ENCODE results near the gene CHMP1A.
A peak's percentile ranks its signal among the peaks of the same experiment; 100 is the strongest.

CHMP1A gene

GRCh38 chr16:89660146-89660545 is 2.6 kb upstream of the CHMP1A start:
- H3K4me1 ChIP-seq (ENCODE audit: control insufficient read depth in 1 of 2, insufficient read depth in 2 of 2, low read length in 2 of 2): peaks cover 19 to 22% of the 10 kb centered on the region in 2 donors
- H3K9ac ChIP-seq (ENCODE audit: low read depth in 1 of 2, low read length in 2 of 2): no peak overlapping the region

GRCh38 chr16:89658221-89658879 is 842 bp upstream of the CHMP1A start:
- peak overlapping the region; percentile 89 to 94 for H3K9ac ChIP-seq (ENCODE audit: low read depth in 1 of 2, low read length in 2 of 2)

More at GRCh38 chr16:89660146-89660545, 2.6 kb upstream of the CHMP1A start:
- Histone ChIP-seq H3K9me3 (ENCODE audit: control insufficient read depth in 1 of 2, low read length in 2 of 2) (no peaks in the 10 kb centered on the region), H3K4me3 (ENCODE audit: low read depth in 1 of 2, low read length in 2 of 2) (no peak overlapping the region), H3K36me3 (ENCODE audit: control insufficient read depth in 1 of 2, insufficient read depth in 2 of 2, low read length in 2 of 2) (peaks cover 4 to 19% of the 10 kb centered on the region in 2 donors), H3K27ac (ENCODE audit: low read depth, low read length) (no peak overlapping the region), H3K27me3 (ENCODE audit: control insufficient read depth in 1 of 2, insufficient read depth in 2 of 2, low read length in 2 of 2) (no peaks in the 10 kb centered on the region)

GRCh38 chr16:89656435-89657121 is 930 bp downstream of the CHMP1A start:
- H3K9ac ChIP-seq (ENCODE audit: low read depth in 1 of 2, low read length in 2 of 2): peak overlapping the region; percentile 94 to 95
- H3K4me3 ChIP-seq (ENCODE audit: low read depth in 1 of 2, low read length in 2 of 2): peak overlapping the region; percentile 80 to 91
- peaks cover 9 to 25% of the 10 kb centered on the region in 2 donors for H3K36me3 ChIP-seq (ENCODE audit: control insufficient read depth in 1 of 2, insufficient read depth in 2 of 2, low read length in 2 of 2)
- H3K27me3 ChIP-seq (ENCODE audit: control insufficient read depth in 1 of 2, insufficient read depth in 2 of 2, low read length in 2 of 2): no peaks in the 10 kb centered on the region
- no peak overlapping the region for H3K27ac ChIP-seq (ENCODE audit: low read depth, low read length)
- no peaks in the 10 kb centered on the region for H3K9me3 ChIP-seq (ENCODE audit: control insufficient read depth in 1 of 2, low read length in 2 of 2)
- H3K4me1 ChIP-seq (ENCODE audit: control insufficient read depth in 1 of 2, insufficient read depth in 2 of 2, low read length in 2 of 2): peaks cover 23 to 25% of the 10 kb centered on the region in 2 donors

More at GRCh38 chr16:89658221-89658879, 842 bp upstream of the CHMP1A start:
- Histone ChIP-seq H3K4me3 (ENCODE audit: low read depth in 1 of 2, low read length in 2 of 2) (peak overlapping the region; percentile 80 to 91), H3K4me1 (ENCODE audit: control insufficient read depth in 1 of 2, insufficient read depth in 2 of 2, low read length in 2 of 2) (peaks cover 23 to 25% of the 10 kb centered on the region in 2 donors), H3K36me3 (ENCODE audit: control insufficient read depth in 1 of 2, insufficient read depth in 2 of 2, low read length in 2 of 2) (peaks cover 4 to 19% of the 10 kb centered on the region in 2 donors), H3K27me3 (ENCODE audit: control insufficient read depth in 1 of 2, insufficient read depth in 2 of 2, low read length in 2 of 2) (no peaks in the 10 kb centered on the region), H3K9me3 (ENCODE audit: control insufficient read depth in 1 of 2, low read length in 2 of 2) (no peaks in the 10 kb centered on the region), H3K27ac (ENCODE audit: low read depth, low read length) (no peak overlapping the region)

- no peak overlapping the region for H3K4me3 ChIP-seq (ENCODE audit: low read depth in 1 of 2, low read length in 2 of 2)
- peaks cover 23 to 25% of the 10 kb centered on the region in 2 donors for H3K4me1 ChIP-seq (ENCODE audit: control insufficient read depth in 1 of 2, insufficient read depth in 2 of 2, low read length in 2 of 2)
- H3K27me3 ChIP-seq (ENCODE audit: control insufficient read depth in 1 of 2, insufficient read depth in 2 of 2, low read length in 2 of 2): no peaks in the 10 kb centered on the region
- no peak overlapping the region for H3K27ac ChIP-seq (ENCODE audit: low read depth, low read length)
- H3K9ac ChIP-seq (ENCODE audit: low read depth in 1 of 2, low read length in 2 of 2): no peak overlapping the region
- H3K9me3 ChIP-seq (ENCODE audit: control insufficient read depth in 1 of 2, low read length in 2 of 2): no peaks in the 10 kb centered on the region
- H3K36me3 ChIP-seq (ENCODE audit: control insufficient read depth in 1 of 2, insufficient read depth in 2 of 2, low read length in 2 of 2): peaks cover 10 to 22% of the 10 kb centered on the region in 2 donors
Measured at GRCh38 chr16:89655062-89655643, 2.4 kb downstream of the CHMP1A start.

GRCh38 chr16:89653656-89654295 is 3.7 kb downstream of the CHMP1A start:
- Histone ChIP-seq H3K9ac (ENCODE audit: low read depth in 1 of 2, low read length in 2 of 2) (no peak overlapping the region), H3K4me3 (ENCODE audit: low read depth in 1 of 2, low read length in 2 of 2) (no peak overlapping the region), H3K36me3 (ENCODE audit: control insufficient read depth in 1 of 2, insufficient read depth in 2 of 2, low read length in 2 of 2) (peaks cover 10 to 27% of the 10 kb centered on the region in 2 donors), H3K9me3 (ENCODE audit: control insufficient read depth in 1 of 2, low read length in 2 of 2) (no peaks in the 10 kb centered on the region), H3K27me3 (ENCODE audit: control insufficient read depth in 1 of 2, insufficient read depth in 2 of 2, low read length in 2 of 2) (no peaks in the 10 kb centered on the region), H3K27ac (ENCODE audit: low read depth, low read length) (no peak overlapping the region), H3K4me1 (ENCODE audit: control insufficient read depth in 1 of 2, insufficient read depth in 2 of 2, low read length in 2 of 2) (peaks cover 18 to 21% of the 10 kb centered on the region in 2 donors)

- H3K27me3 ChIP-seq (ENCODE audit: control insufficient read depth in 1 of 2, insufficient read depth in 2 of 2, low read length in 2 of 2): no peaks in the 10 kb centered on the region
- H3K4me1 ChIP-seq (ENCODE audit: control insufficient read depth in 1 of 2, insufficient read depth in 2 of 2, low read length in 2 of 2): peaks cover 10 to 11% of the 10 kb centered on the region in 2 donors
- H3K4me3 ChIP-seq (ENCODE audit: low read depth in 1 of 2, low read length in 2 of 2): no peak overlapping the region
- no peak overlapping the region for H3K27ac ChIP-seq (ENCODE audit: low read depth, low read length)
- H3K36me3 ChIP-seq (ENCODE audit: control insufficient read depth in 1 of 2, insufficient read depth in 2 of 2, low read length in 2 of 2): peaks cover 16 to 36% of the 10 kb centered on the region in 2 donors
- no peaks in the 10 kb centered on the region for H3K9me3 ChIP-seq (ENCODE audit: control insufficient read depth in 1 of 2, low read length in 2 of 2)
- no peak overlapping the region for H3K9ac ChIP-seq (ENCODE audit: low read depth in 1 of 2, low read length in 2 of 2)
Measured at GRCh38 chr16:89651584-89651983, 5.9 kb downstream of the CHMP1A start.

GRCh38 chr16:89646906-89647305 is 10.6 kb downstream of the CHMP1A start:
- Histone ChIP-seq H3K9me3 (ENCODE audit: control insufficient read depth in 1 of 2, low read length in 2 of 2) (no peaks in the 10 kb centered on the region), H3K36me3 (ENCODE audit: control insufficient read depth in 1 of 2, insufficient read depth in 2 of 2, low read length in 2 of 2) (peaks cover 28 to 48% of the 10 kb centered on the region in 2 donors), H3K27me3 (ENCODE audit: control insufficient read depth in 1 of 2, insufficient read depth in 2 of 2, low read length in 2 of 2) (no peaks in the 10 kb centered on the region), H3K9ac (ENCODE audit: low read depth in 1 of 2, low read length in 2 of 2) (no peak overlapping the region), H3K4me1 (ENCODE audit: control insufficient read depth in 1 of 2, insufficient read depth in 2 of 2, low read length in 2 of 2) (no peaks in the 10 kb centered on the region), H3K4me3 (ENCODE audit: low read depth in 1 of 2, low read length in 2 of 2) (no peak overlapping the region), H3K27ac (ENCODE audit: low read depth, low read length) (no peak overlapping the region)

- Histone ChIP-seq H3K27ac (ENCODE audit: low read depth, low read length) (no peak overlapping the region), H3K36me3 (ENCODE audit: control insufficient read depth in 1 of 2, insufficient read depth in 2 of 2, low read length in 2 of 2) (peaks cover 23 to 42% of the 10 kb centered on the region in 2 donors), H3K9me3 (ENCODE audit: control insufficient read depth in 1 of 2, low read length in 2 of 2) (no peaks in the 10 kb centered on the region), H3K9ac (ENCODE audit: low read depth in 1 of 2, low read length in 2 of 2) (no peak overlapping the region), H3K4me3 (ENCODE audit: low read depth in 1 of 2, low read length in 2 of 2) (no peak overlapping the region), H3K4me1 (ENCODE audit: control insufficient read depth in 1 of 2, insufficient read depth in 2 of 2, low read length in 2 of 2) (peaks cover 0 to 4% of the 10 kb centered on the region in 2 donors), H3K27me3 (ENCODE audit: control insufficient read depth in 1 of 2, insufficient read depth in 2 of 2, low read length in 2 of 2) (no peaks in the 10 kb centered on the region)
Measured at GRCh38 chr16:89646270-89646669, 11.2 kb downstream of the CHMP1A start.

GRCh38 chr16:89645122-89645521 is 12.4 kb downstream of the CHMP1A start:
- peaks cover 20 to 37% of the 10 kb centered on the region in 2 donors for H3K36me3 ChIP-seq (ENCODE audit: control insufficient read depth in 1 of 2, insufficient read depth in 2 of 2, low read length in 2 of 2)
- no peak overlapping the region for H3K4me3 ChIP-seq (ENCODE audit: low read depth in 1 of 2, low read length in 2 of 2)
- no peaks in the 10 kb centered on the region for H3K9me3 ChIP-seq (ENCODE audit: control insufficient read depth in 1 of 2, low read length in 2 of 2)
- no peak overlapping the region for H3K27ac ChIP-seq (ENCODE audit: low read depth, low read length)
- no peaks in the 10 kb centered on the region for H3K27me3 ChIP-seq (ENCODE audit: control insufficient read depth in 1 of 2, insufficient read depth in 2 of 2, low read length in 2 of 2)
- peaks cover 0 to 4% of the 10 kb centered on the region in 2 donors for H3K4me1 ChIP-seq (ENCODE audit: control insufficient read depth in 1 of 2, insufficient read depth in 2 of 2, low read length in 2 of 2)
- no peak overlapping the region for H3K9ac ChIP-seq (ENCODE audit: low read depth in 1 of 2, low read length in 2 of 2)

All from duodenal mucosa (tissue), 2 donors.